ENCODE measurements around the gene NPTX1. TPM values are rescaled to one million over a fixed set of nuclear protein-coding genes. Genes with fewer than 3 reads are reported as not detected.

NPTX1 gene
- total RNA-seq, 4 donors from 2014 or later: 0.21 to 0.59 TPM; not detected in 2

- no peaks in the 10 kb centered on the region for H3K9me3 ChIP-seq
- WGBS, 2 donors: 81 to 94% methylated on average over 6 to 10 of the region's 15 CpGs
Measured at GRCh38 chr17:80432350-80432955, 44.0 kb downstream of the NPTX1 start.

GRCh38 chr17:80431246-80432195 lies 44.9 kb downstream of the NPTX1 start:
- no peaks in the 10 kb centered on the region for H3K9me3 ChIP-seq
- no peak overlapping the region for H3K4me3 ChIP-seq
- peaks cover 0 to 62% (median 0%) of the 10 kb centered on the region in 3 donors for H3K36me3 ChIP-seq
- H3K27me3 ChIP-seq: no peaks in the 10 kb centered on the region
- no peak overlapping the region for H3K27ac ChIP-seq
- WGBS, 2 donors: 86 to 90% methylated on average over 14 to 25 of the region's 29 CpGs
- H3K4me1 ChIP-seq: peaks cover 0 to 8% (median 3%) of the 10 kb centered on the region in 4 donors
- TF ChIP-seq POLR2A (IDR thresholded peaks at IDR 0.05): no peak
- TF ChIP-seq EP300 (IDR thresholded peaks at IDR 0.05): no peak
- TF ChIP-seq, protein P1, sequence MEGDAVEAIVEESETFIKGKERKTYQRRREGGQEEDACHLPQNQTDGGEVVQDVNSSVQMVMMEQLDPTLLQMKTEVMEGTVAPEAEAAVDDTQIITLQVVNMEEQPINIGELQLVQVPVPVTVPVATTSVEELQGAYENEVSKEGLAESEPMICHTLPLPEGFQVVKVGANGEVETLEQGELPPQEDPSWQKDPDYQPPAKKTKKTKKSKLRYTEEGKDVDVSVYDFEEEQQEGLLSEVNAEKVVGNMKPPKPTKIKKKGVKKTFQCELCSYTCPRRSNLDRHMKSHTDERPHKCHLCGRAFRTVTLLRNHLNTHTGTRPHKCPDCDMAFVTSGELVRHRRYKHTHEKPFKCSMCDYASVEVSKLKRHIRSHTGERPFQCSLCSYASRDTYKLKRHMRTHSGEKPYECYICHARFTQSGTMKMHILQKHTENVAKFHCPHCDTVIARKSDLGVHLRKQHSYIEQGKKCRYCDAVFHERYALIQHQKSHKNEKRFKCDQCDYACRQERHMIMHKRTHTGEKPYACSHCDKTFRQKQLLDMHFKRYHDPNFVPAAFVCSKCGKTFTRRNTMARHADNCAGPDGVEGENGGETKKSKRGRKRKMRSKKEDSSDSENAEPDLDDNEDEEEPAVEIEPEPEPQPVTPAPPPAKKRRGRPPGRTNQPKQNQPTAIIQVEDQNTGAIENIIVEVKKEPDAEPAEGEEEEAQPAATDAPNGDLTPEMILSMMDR (IDR thresholded peaks at IDR 0.05): no peak
- DNase-seq (ENCODE audit: low spot score in 2 of 2): no peak

More at GRCh38 chr17:80432350-80432955, 44.0 kb downstream of the NPTX1 start:
- no peaks in the 10 kb centered on the region for H3K27me3 ChIP-seq
- no peak overlapping the region for H3K4me3 ChIP-seq
- H3K4me1 ChIP-seq: no peaks in the 10 kb centered on the region
- TF ChIP-seq EP300 (IDR thresholded peaks at IDR 0.05): no peak
- no peak for TF ChIP-seq POLR2A (IDR thresholded peaks at IDR 0.05)
- TF ChIP-seq, protein P1 (IDR thresholded peaks at IDR 0.05): no peak
- peaks cover 0 to 67% (median 0%) of the 10 kb centered on the region in 3 donors for H3K36me3 ChIP-seq
- DNase-seq (ENCODE audit: low spot score in 2 of 2): no peak
- H3K27ac ChIP-seq: no peak overlapping the region

- no peak for DNase-seq (ENCODE audit: low spot score in 2 of 2)
- Histone ChIP-seq H3K27me3 (no peaks in the 10 kb centered on the region), H3K9me3 (no peaks in the 10 kb centered on the region), H3K4me1 (peaks cover 0 to 9% (median 3%) of the 10 kb centered on the region in 4 donors), H3K27ac (no peak overlapping the region), H3K36me3 (peaks cover 0 to 67% (median 0%) of the 10 kb centered on the region in 3 donors), H3K4me3 (no peak overlapping the region)
- WGBS, 2 donors: 84 to 85% methylated on average over 12 to 15 of the region's 15 CpGs
- TF ChIP-seq, protein P1 (IDR thresholded peaks at IDR 0.05): no peak
- TF ChIP-seq POLR2A (IDR thresholded peaks at IDR 0.05) (no peak), EP300 (IDR thresholded peaks at IDR 0.05) (no peak)
Measured at GRCh38 chr17:80430446-80431245, 45.8 kb downstream of the NPTX1 start.

DNA sequence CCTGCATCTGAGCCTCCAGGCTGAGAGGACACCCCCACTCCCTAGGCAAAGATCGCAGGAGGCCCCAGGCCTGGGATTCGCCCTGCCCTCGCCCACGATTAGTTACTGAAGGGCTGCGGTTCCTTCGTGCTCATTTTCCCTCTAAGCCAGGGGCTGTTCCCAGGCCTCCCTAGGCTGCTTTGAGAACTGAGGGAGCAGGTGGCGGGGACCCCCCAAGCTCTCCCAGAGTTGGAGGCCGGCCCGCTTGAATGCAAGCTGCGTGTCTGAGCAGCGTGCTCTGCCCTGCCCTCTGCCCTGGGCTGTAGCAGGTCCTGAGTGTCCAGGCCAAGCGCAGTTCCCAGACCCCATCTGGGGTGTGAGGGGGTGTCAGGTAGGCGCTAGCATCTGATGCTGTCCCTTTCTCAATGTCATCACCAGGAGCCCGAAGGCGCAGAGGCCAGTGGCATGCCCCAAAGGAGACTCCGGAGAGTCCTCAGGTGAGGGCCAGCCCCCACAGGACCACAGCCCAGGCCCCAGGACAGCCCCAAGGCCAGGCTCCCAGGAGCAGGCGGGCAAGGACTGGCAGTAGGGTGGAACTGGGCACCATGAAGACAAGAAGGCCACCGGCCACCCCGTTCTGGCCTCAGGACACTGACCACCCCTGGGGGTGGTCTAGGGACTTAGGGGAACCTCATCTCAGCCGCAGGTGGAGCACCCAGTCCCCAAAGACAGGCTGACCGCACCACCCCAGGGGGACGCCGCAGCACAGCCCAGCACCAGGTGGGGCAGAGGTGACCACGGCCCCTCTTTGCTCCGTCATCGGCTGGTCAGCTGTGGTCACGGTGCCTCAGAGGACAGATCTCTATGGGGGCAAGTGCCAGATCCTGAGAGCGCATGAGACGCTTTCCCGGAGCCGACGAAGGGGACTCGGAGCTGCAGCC lies 46.8 kb downstream of the NPTX1 start:
- 87 to 91% methylated on average over 23 to 26 of the region's 33 CpGs for WGBS, 2 donors
- Histone ChIP-seq H3K27me3 (no peaks in the 10 kb centered on the region), H3K9me3 (no peaks in the 10 kb centered on the region), H3K4me3 (no peak overlapping the region), H3K36me3 (peaks cover 0 to 74% (median 0%) of the 10 kb centered on the region in 3 donors), H3K27ac (no peak overlapping the region), H3K4me1 (peaks cover 0 to 9% (median 3%) of the 10 kb centered on the region in 4 donors)
- no peak for DNase-seq (ENCODE audit: low spot score in 2 of 2)
- TF ChIP-seq POLR2A (IDR thresholded peaks at IDR 0.05): no peak
- TF ChIP-seq EP300 (IDR thresholded peaks at IDR 0.05): no peak
- TF ChIP-seq, protein P1 (IDR thresholded peaks at IDR 0.05): no peak

Data from tibial nerve (tissue), 4 donors.